ENCODE data around the gene DOCK2.

DNA sequence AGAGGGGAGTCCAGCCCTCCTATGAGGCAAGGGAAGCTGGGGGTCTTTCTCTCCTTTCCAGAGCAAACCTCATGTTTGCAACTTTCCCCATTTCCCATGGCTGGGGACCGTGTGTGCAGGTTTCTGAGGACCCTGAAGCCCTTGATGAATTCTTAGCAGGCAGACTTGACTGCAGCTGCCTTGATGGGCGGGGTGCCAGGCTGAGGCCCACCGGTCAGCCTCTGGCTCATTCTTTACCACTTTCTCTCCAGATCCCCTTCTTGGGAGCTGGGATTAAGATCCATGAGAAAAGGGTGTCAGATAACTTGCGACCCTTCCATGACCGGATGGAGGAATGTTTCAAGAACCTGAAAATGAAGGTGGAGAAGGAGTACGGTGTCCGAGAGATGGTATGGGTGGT, 438.6 kb downstream of the DOCK2 start:
- TF ChIP-seq EZH2phosphoT487 (IDR thresholded peaks at IDR 0.05; ENCODE audit: insufficient read depth, low read depth), result no peak
- no peak for TF ChIP-seq EZH2 (IDR thresholded peaks at IDR 0.05; ENCODE audit: insufficient read depth, poor library complexity, severe bottlenecking)
